ENCODE measurements around the gene HAND2. TPM values are rescaled to one million over a fixed set of nuclear protein-coding genes. Genes with fewer than 3 reads are reported as not detected.

HAND2 gene
- total and polyA plus RNA-seq, 7 donors, result 0.05 to 0.54 (median 0.13) TPM; not detected in 2

DNA sequence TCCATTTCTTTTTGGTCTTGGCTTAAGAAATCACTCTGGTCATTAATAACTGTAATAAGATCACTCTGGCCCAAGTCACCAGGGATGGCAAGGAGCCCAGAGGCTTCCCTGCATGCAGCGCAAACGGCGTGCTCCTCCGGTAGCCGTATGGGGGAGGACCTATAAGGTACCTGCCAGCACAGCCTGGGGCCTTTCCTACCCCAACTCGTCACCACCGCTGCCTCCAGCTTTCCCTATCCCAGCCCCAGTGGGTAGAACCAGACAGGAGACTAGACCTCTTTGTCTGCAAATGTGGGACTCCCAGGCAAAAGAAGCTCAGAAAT lies 25.9 kb downstream of the HAND2 start:
- intact Hi-C loops (cut with DNase I), result loop anchor here in 1 of 2 donors (5.0 kb wide), 1 partner anchor 618 kb away; no protein-coding TSS in a partner anchor
- no peak for DNase-seq
- H3K27me3 ChIP-seq (ENCODE audit: insufficient read depth in 3 of 3, low read length in 2 of 3), result peaks cover 4 to 95% (median 38%) of the 10 kb centered on the region in 3 donors

DNA sequence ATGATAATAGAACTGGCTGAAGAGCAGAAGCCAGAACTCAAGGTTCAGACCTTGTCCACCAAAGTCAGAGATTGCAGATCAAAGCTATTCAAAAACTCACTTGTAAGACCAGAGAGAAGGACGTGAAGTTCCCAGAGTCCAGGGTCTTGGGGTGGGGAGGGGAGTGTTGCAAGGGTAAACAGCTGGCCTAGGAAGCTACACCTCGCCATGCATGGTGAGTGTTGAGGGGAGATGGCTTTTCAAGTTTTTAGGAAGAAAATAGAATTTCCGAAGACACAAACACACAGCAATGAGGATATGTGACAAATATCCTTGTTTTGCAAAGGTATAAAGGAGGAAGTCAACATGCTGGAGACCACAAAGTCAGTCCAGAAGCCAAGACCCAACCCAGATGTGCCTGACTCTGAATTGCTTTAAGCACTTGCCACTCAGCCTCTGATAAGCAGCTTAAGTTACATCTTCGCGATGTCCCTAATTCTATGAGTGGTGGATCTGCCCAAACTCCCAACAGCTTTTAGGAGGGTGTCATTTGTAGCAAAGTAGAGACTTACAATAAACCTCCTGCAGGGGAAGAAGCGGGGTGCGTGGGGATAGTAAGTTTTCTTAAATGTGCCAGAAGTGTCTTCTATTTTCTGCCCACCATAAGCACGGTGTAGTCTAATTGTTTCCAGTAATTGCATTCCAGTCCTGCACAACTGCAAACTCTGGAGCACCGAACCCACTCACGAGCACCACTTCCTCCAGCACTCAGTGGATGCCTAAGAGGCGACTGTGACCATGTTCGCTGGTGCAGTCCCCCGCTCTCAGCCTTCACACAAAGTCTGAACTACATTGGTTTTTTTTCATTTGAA lies 26.5 kb downstream of the HAND2 start:
- 45 to 63% (median 53%) methylated on average over 13 of the region's 13 CpGs for WGBS, 3 donors
- H3K27me3 ChIP-seq (ENCODE audit: insufficient read depth in 3 of 3, low read length in 2 of 3), result peaks cover 4 to 91% (median 35%) of the 10 kb centered on the region in 3 donors
- intact Hi-C loops (cut with DNase I), result loop anchor here in 1 of 2 donors (5.0 kb wide), 1 partner anchor 619 kb away; no protein-coding TSS in a partner anchor

More for the DNA sequence above, 25.9 kb downstream of the HAND2 start:
- Histone ChIP-seq H3K4me1 (no peaks in the 10 kb centered on the region), H3K4me3 (no peak overlapping the region), H3K9me3 (no peaks in the 10 kb centered on the region), H3K36me3 (ENCODE audit: insufficient read depth in 1 of 2, low read depth in 1 of 2) (no peaks in the 10 kb centered on the region), H3K27ac (no peak overlapping the region)
- ATAC-seq, result no peak
- TF ChIP-seq, protein P1, sequence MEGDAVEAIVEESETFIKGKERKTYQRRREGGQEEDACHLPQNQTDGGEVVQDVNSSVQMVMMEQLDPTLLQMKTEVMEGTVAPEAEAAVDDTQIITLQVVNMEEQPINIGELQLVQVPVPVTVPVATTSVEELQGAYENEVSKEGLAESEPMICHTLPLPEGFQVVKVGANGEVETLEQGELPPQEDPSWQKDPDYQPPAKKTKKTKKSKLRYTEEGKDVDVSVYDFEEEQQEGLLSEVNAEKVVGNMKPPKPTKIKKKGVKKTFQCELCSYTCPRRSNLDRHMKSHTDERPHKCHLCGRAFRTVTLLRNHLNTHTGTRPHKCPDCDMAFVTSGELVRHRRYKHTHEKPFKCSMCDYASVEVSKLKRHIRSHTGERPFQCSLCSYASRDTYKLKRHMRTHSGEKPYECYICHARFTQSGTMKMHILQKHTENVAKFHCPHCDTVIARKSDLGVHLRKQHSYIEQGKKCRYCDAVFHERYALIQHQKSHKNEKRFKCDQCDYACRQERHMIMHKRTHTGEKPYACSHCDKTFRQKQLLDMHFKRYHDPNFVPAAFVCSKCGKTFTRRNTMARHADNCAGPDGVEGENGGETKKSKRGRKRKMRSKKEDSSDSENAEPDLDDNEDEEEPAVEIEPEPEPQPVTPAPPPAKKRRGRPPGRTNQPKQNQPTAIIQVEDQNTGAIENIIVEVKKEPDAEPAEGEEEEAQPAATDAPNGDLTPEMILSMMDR (IDR thresholded peaks at IDR 0.05), result no peak
- WGBS, 3 donors, result 13 to 21% (median 15%) methylated on average over 7 of the region's 7 CpGs

GRCh38 chr4:173502282-173502681 lies 27.7 kb downstream of the HAND2 start:
- 49 to 63% (median 62%) methylated on average over 5 of the region's 5 CpGs for WGBS, 3 donors
- no peak for ATAC-seq
- Histone ChIP-seq H3K27me3 (ENCODE audit: insufficient read depth in 3 of 3, low read length in 2 of 3) (peaks cover 4 to 85% (median 28%) of the 10 kb centered on the region in 3 donors), H3K4me1 (no peaks in the 10 kb centered on the region), H3K9me3 (no peaks in the 10 kb centered on the region), H3K27ac (no peak overlapping the region), H3K4me3 (no peak overlapping the region), H3K36me3 (ENCODE audit: insufficient read depth in 1 of 2, low read depth in 1 of 2) (no peaks in the 10 kb centered on the region)
- DNase-seq, result no peak
- TF ChIP-seq, protein P1 (IDR thresholded peaks at IDR 0.05), result no peak
- intact Hi-C loops (cut with DNase I), result loop anchor here in 1 of 2 donors (5.0 kb wide), 1 partner anchor 620 kb away; no protein-coding TSS in a partner anchor

More for the DNA sequence above, 26.5 kb downstream of the HAND2 start:
- TF ChIP-seq, protein P1 (IDR thresholded peaks at IDR 0.05), result no peak
- Histone ChIP-seq H3K27ac (no peak overlapping the region), H3K36me3 (ENCODE audit: insufficient read depth in 1 of 2, low read depth in 1 of 2) (no peaks in the 10 kb centered on the region), H3K9me3 (no peaks in the 10 kb centered on the region), H3K4me3 (no peak overlapping the region), H3K4me1 (no peaks in the 10 kb centered on the region)
- ATAC-seq (no peak), DNase-seq (no peak)

DNA sequence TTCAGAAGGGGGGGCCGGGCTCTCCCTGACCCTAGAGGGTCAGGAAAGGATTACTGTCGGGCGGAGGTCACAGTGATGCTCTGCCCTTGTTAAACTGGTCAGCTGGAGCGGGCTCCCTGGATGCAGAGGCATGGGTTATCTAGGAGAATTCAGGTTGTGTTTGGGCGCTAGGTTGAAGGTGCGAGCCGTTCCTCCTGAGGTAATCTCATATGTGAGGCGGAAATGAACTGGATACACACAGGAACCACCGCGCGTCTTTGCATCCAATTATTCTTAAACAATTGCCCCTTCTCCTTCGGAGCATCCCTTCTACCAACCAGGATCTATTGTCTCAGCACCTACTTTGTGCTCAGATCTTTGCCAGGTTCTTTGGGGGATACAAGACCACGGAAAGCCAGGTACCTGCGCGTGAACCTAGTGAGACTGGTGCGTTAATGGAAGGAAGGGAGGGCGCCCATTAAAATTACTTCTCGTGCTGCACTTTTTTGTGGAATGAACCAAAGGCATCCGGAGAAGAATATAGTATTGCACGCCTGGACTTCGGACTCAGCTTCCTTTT lies 28.4 kb downstream of the HAND2 start:
- TF ChIP-seq, protein P1 (IDR thresholded peaks at IDR 0.05), result no peak
- Histone ChIP-seq H3K36me3 (ENCODE audit: insufficient read depth in 1 of 2, low read depth in 1 of 2) (no peaks in the 10 kb centered on the region), H3K9me3 (no peaks in the 10 kb centered on the region), H3K4me1 (no peaks in the 10 kb centered on the region), H3K4me3 (peak overlapping the region; percentile 49), H3K27ac (no peak overlapping the region), H3K27me3 (ENCODE audit: insufficient read depth in 3 of 3, low read length in 2 of 3) (peaks cover 4 to 84% (median 26%) of the 10 kb centered on the region in 3 donors)
- WGBS, 3 donors, result 47 to 66% (median 60%) methylated on average over 21 of the region's 21 CpGs
- intact Hi-C loops (cut with DNase I), result loop anchor here in 1 of 2 donors (5.0 kb wide), 1 partner anchor 621 kb away; no protein-coding TSS in a partner anchor
- no peak for ATAC-seq
- DNase-seq, result no peak

Measured in psoas muscle (tissue), 8 donors.